Activated naive CD8-positive, alpha-beta T cell treated with anti-CD3 and anti-CD28 coated beads for 36 hours (primary cell): ENCODE data around the gene RALA. TPM values are rescaled to one million over a fixed set of nuclear protein-coding genes. Genes with fewer than 3 reads are reported as not detected.
"Not testable (repeated sequence)": the region's sequence is repeated elsewhere in the genome, so short reads cannot be mapped to it uniquely, and the experiment has no call there.

ENCODE experiments used
- DNase-seq: peaks from one replicate; pipeline ENCODE4 v3.0.0; 2021
- H3K27ac Mint-ChIP-seq: one replicate; pipeline ENCODE4 v1.8.0; 2022; ENCODE audit warnings: mild to moderate bottlenecking, moderate library complexity, mixed read lengths
- H3K27me3 Mint-ChIP-seq: one replicate; pipeline ENCODE4 v1.8.0; 2022; ENCODE audit warnings: mild to moderate bottlenecking, mixed read lengths
- H3K36me3 Mint-ChIP-seq: one replicate; pipeline ENCODE4 v1.8.0; 2021; ENCODE audit warnings: mild to moderate bottlenecking, mixed read lengths
- H3K4me1 Mint-ChIP-seq: one replicate; pipeline ENCODE4 v1.8.0; 2021; ENCODE audit warnings: mixed read lengths
- H3K4me3 Mint-ChIP-seq: one replicate; pipeline ENCODE4 v1.8.0; 2022; ENCODE audit warnings: mild to moderate bottlenecking, moderate library complexity, mixed read lengths
- H3K9me3 Mint-ChIP-seq: one replicate; pipeline ENCODE4 v1.8.0; 2022; ENCODE audit warnings: mixed read lengths
- total RNA-seq, 2 experiments: library from RNA; stranded (reverse); gene quantifications; one replicate each; pipeline ENCODE4 v1.2.3, GENCODE V29; 2021

The RALA gene
- total RNA-seq, 2 experiments from 2014 or later: 38.0 to 40.6 TPM

DNA sequence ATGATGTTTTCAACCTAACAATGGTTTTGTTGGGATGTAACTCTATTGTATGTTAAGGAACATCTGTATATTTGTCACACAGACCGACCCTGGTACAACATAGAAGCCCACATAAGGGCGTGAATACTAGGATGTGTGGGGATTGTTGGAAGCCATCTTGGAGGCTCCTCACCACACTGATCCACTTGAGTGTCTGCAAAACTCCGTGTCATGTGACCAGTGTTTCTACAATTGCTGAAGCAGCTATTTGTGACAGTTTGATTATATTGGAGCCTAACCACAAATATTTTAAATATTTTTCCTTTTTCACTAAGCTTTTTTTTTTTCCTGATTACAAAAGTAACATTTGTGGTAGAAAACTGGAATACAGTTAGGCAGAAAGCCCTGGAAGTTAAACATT lies 27.9 kb downstream of the RALA start:
- Mint-ChIP-seq H3K4me3 (no peak overlapping the region), H3K27me3 (no peaks in the 10 kb centered on the region), H3K9me3 (peaks cover 11% of the 10 kb centered on the region), H3K27ac (no peak overlapping the region), H3K36me3 (peaks cover 38% of the 10 kb centered on the region), H3K4me1 (peaks cover 46% of the 10 kb centered on the region)
- no peak for DNase-seq

DNA sequence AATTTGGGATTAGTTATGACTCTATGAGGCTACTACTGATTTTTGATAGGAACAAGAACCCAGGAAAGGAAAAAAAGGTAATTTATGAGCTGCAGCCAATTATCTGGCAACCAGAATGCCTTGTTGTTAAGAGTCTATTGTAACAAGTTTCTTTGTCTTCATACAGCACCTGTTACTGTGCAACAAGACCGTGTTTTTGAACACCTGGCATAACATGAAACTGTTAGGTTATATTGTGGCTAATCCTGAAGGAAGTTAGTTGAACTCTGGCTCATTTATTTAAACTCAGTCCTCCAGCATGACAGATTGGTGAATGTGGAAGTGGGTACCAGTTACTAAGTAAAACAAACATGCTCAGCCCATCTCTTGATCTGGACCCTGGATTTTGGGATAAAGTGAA lies 33.0 kb downstream of the RALA start:
- Mint-ChIP-seq H3K27ac (no peak overlapping the region), H3K36me3 (peaks cover 42% of the 10 kb centered on the region), H3K4me1 (peaks cover 14% of the 10 kb centered on the region), H3K4me3 (no peak overlapping the region), H3K9me3 (peaks cover 13% of the 10 kb centered on the region), H3K27me3 (no peaks in the 10 kb centered on the region)
- DNase-seq: no peak

DNA sequence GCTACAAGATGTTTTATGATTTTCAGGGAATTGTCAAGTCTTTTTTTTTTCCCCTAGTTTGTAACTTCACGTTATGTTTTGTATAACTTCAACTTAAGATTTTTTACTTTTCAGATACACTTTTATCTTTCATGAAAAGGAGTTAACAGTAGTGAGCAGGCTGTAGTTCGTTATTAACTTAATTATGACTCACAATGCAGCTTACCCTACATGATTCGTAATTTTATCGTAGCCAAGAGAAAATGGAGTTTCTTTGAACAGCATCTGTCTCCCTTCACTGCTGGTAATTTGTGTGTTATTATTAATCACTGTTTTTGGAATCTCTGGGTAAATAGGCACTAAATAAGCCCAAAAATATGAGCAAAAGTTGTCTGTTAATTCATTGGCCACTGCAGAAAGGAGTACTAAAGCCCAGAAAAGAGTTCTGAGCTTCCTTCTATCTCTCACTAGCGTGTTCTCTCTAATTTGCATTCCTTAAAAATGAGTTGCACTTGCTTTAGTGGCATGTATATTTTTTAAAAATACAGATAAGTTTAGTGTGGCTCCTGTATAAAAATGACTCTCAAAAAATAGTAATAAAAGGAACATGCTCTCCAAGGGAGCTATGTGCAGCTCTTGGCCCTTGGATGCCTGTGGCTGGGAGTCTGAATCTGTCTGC lies 36.1 kb downstream of the RALA start:
- DNase-seq: no peak
- Mint-ChIP-seq H3K4me1 (peaks cover 18% of the 10 kb centered on the region), H3K27ac (no peak overlapping the region), H3K9me3 (peaks cover 23% of the 10 kb centered on the region), H3K27me3 (no peaks in the 10 kb centered on the region), H3K4me3 (no peak overlapping the region), H3K36me3 (peaks cover 62% of the 10 kb centered on the region)

DNA sequence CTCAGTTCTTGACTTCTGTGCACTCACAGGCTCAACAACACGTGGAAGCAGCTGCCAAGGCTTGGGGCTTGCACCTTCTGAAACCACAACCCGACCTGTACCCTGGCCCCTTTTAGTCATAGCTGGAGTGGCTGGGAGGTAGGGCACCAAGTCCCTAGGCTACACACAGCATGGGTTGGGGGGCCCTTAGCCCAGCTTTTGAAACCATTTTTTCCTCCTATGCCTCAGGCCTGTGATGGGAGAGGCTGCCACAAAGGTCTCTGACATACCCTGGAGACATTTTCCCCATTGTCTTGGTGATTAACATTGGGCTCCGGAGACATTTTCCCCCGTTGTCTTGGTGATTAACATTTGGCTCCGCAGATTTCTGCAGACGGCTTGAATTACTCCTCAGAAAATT lies 38.6 kb downstream of the RALA start:
- H3K27ac Mint-ChIP-seq: no peak overlapping the region
- no peak overlapping the region for H3K4me3 Mint-ChIP-seq
- peaks cover 20% of the 10 kb centered on the region for H3K4me1 Mint-ChIP-seq
- H3K36me3 Mint-ChIP-seq: peaks cover 57% of the 10 kb centered on the region
- H3K9me3 Mint-ChIP-seq: peaks cover 17% of the 10 kb centered on the region
- no peak for DNase-seq
- no peaks in the 10 kb centered on the region for H3K27me3 Mint-ChIP-seq

DNA sequence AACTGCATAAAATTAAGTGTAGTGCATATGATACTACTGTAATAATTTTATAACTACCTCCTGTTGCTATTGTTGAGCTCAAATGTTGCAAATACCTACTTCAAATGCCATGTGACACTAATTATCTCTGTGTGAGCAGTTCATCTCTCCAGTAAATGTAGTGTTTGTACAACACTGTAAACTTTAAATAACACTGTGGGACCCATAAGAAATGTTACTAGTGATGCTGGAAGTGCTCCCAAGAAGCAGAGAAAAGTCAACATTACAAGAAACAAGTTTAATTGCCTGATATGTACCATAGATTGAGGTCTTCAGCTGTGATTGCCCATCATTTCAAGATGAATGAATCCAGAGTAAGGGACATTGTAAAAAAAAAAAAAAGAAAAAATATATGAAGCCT lies 39.9 kb downstream of the RALA start:
- peaks cover 54% of the 10 kb centered on the region for H3K36me3 Mint-ChIP-seq
- peaks cover 26% of the 10 kb centered on the region for H3K4me1 Mint-ChIP-seq
- no peak overlapping the region for H3K4me3 Mint-ChIP-seq
- H3K27me3 Mint-ChIP-seq: no peaks in the 10 kb centered on the region
- H3K27ac Mint-ChIP-seq: no peak overlapping the region
- no peak for DNase-seq
- peaks cover 17% of the 10 kb centered on the region for H3K9me3 Mint-ChIP-seq

DNA sequence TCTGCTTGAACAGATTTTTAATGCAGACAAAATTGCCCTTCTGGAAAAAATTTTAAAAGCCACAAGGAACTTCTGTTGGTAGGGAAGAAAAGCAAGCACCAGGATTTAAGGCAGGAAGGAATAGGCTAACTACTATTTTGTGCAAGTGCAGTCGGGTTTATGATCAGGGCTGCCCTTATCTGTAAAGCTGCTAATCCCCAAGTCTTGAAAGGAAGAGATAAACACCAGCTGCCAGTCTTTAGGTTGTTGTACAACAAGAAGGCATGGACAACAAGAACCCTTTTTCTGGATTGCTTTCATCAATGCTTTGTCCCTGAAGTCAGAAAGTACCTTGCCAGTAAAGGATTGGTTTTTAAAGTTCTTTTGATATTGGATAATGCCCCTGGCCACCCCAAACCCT lies 40.7 kb downstream of the RALA start:
- H3K4me1 Mint-ChIP-seq: peaks cover 26% of the 10 kb centered on the region
- no peak overlapping the region for H3K27ac Mint-ChIP-seq
- no peak overlapping the region for H3K4me3 Mint-ChIP-seq
- H3K27me3 Mint-ChIP-seq: no peaks in the 10 kb centered on the region
- peaks cover 54% of the 10 kb centered on the region for H3K36me3 Mint-ChIP-seq
- peaks cover 17% of the 10 kb centered on the region for H3K9me3 Mint-ChIP-seq
- no peak for DNase-seq

DNA sequence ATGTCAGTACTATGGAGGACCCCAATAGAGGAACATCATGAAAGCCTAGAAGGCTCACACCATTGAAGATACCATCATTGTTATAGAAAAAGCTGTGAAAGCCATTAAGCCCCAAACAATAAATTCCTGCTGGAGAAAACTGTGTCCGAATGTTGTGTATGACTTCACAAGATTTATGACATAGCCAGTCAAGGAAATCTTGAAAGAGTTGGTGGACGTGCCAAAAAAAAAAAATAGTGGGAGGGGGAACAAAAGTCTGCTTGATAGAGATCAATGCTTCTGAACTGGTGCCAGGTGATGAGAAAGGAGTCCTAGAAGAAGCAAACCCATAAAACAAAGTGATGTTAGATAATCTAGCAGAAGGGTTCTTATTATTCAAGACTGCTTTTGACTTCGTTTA lies 41.2 kb downstream of the RALA start:
- DNase-seq: no peak
- H3K4me3 Mint-ChIP-seq: no peak overlapping the region
- H3K36me3 Mint-ChIP-seq: peaks cover 50% of the 10 kb centered on the region
- no peaks in the 10 kb centered on the region for H3K27me3 Mint-ChIP-seq
- H3K27ac Mint-ChIP-seq: no peak overlapping the region
- H3K9me3 Mint-ChIP-seq: peaks cover 17% of the 10 kb centered on the region
- peaks cover 26% of the 10 kb centered on the region for H3K4me1 Mint-ChIP-seq

DNA sequence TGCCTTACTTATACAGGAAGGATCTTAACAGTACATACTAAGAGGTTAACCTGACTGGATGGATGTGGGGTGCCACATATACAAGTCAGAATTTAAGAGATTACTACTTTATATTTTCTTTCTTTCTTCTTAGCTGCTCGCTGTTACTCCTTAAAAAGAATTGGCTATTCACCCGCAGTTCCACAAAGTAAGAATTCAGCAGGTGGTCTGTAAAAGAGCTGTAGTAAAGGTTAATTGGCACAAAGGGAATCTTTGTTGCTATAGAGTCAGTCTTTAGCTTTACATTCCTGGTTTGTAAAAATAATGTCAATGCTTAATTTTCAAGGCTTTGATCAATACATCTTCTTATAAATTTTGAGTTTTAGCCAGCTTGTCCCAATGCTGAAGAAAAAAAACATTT lies 43.2 kb downstream of the RALA start:
- no peak overlapping the region for H3K4me3 Mint-ChIP-seq
- peaks cover 13% of the 10 kb centered on the region for H3K9me3 Mint-ChIP-seq
- no peaks in the 10 kb centered on the region for H3K27me3 Mint-ChIP-seq
- DNase-seq: no peak
- H3K4me1 Mint-ChIP-seq: peaks cover 34% of the 10 kb centered on the region
- no peak overlapping the region for H3K27ac Mint-ChIP-seq
- peaks cover 38% of the 10 kb centered on the region for H3K36me3 Mint-ChIP-seq

DNA sequence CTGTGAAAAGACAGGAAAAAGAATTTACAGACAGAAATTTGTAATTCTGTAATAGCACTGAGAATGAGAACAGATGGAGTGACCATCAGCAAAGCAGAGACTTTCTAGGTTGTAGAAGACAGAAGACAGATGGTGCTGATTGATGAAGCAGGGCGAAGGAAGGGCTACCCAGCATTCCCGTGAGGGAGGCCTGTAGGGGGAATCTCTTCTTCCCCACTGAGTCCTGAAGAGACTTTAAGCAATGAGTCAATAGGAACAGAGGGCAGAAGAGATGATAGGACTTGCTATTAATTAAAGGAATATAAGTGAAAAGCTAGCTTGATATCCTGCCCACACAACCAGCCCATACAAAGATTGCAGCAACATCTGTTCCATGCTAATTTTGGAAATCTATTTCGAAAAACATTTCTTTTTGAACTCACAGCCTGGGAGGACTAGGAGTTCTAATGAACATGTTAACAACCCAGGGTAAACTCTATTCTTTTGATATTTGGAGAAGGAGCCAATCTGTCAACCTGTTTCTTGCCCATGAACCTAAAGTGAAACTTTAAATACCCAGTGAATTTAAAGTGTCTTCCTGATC lies 44.1 kb downstream of the RALA start:
- no peak for DNase-seq

DNA sequence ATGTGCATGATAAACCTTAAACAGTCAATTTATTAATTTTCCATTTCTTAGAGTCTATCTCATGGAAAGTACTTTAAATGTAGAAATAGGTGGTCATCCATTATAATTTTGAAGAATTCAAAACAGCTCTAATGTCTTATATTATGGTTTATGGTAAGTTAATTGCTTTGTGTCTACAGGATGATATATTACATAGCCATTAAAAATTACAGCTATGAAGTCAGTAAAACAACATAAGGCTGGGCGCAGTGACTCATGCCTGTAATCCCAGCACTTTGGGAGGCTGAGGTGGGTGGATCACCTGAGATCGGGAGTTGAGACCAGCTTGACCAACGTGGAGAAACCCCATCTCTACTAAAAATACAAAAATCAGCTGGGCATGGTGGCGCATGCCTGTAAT lies 44.9 kb downstream of the RALA start:
- not testable (repeated sequence) for H3K4me3 Mint-ChIP-seq, H3K27ac Mint-ChIP-seq, H3K9me3 Mint-ChIP-seq, DNase-seq, H3K27me3 Mint-ChIP-seq
- Mint-ChIP-seq H3K36me3 (peaks cover 25% of the 10 kb centered on the region), H3K4me1 (peaks cover 39% of the 10 kb centered on the region)

More for the DNA sequence above, 44.1 kb downstream of the RALA start:
- peaks cover 34% of the 10 kb centered on the region for H3K4me1 Mint-ChIP-seq
- peaks cover 10% of the 10 kb centered on the region for H3K9me3 Mint-ChIP-seq
- H3K27me3 Mint-ChIP-seq: no peaks in the 10 kb centered on the region
- peaks cover 30% of the 10 kb centered on the region for H3K36me3 Mint-ChIP-seq
- H3K27ac Mint-ChIP-seq: no peak overlapping the region
- no peak overlapping the region for H3K4me3 Mint-ChIP-seq

DNA sequence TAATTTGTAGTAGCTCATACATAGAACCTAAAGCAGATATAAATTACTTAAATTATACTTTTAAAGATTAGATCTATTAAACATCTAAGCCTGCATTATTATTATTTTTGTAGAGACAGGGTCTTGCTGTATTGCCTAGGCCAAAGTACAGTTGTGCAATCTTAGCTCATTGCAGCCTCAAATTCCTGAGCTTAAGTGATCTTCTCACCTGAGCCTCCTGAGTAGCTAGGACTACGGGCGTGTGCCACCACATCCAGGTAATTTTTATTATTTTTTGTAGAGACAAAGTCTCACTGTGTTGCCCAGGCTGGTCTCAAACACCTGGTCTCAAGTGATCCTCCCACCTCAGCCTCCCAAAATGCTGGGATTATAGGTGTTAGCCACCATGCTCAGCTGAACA lies 46.7 kb downstream of the RALA start:
- Mint-ChIP-seq H3K27me3 (no peaks in the 10 kb centered on the region), H3K9me3 (no peaks in the 10 kb centered on the region), H3K4me1 (peaks cover 30% of the 10 kb centered on the region), H3K4me3 (no peak overlapping the region), H3K27ac (no peak overlapping the region), H3K36me3 (peaks cover 11% of the 10 kb centered on the region)
- DNase-seq: no peak

DNA sequence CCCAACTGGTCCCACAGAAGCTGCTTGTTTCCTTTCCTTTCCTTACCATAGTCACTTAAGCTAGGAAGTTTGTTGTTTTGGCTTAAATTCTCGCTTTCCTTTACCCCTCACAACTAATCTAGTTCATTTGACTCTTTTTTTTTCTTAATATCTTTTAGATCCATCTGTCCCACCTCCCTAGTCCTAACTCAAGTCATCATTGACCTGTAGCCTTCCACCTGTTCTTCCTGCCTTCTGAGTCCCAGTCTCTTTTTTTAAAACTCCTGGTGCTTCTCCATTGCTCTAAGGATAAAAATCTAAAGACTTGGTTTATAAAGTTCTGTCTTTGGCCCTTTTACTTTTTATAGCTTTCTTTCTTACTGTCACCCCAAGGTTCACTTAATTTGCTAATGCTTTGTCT lies 47.6 kb downstream of the RALA start:
- H3K4me3 Mint-ChIP-seq: no peak overlapping the region
- H3K4me1 Mint-ChIP-seq: peaks cover 25% of the 10 kb centered on the region

DNA sequence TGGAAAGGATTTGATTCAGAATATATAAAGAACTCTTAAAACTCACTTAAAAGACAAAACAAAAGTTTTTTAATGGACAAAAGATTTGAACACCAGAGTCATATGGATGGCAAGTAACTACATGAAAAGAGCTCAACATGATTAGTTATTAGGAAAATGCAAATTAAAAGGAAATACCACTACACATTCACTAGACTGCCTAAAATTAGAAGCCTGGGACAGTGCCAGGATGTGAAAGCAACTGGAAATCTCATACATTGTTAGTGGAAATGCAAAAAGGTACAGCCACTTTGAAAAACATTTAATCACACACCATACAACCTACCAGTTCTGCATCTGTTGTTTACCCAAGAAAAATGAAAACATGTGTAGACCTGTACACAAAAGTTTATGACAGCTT lies 48.8 kb downstream of the RALA start:
- Mint-ChIP-seq H3K4me3 (no peak overlapping the region), H3K4me1 (peaks cover 25% of the 10 kb centered on the region), H3K36me3 (peaks cover 26% of the 10 kb centered on the region), H3K27me3 (no peaks in the 10 kb centered on the region), H3K27ac (no peak overlapping the region), H3K9me3 (peaks cover 6% of the 10 kb centered on the region)
- no peak for DNase-seq

More for the DNA sequence above, 47.6 kb downstream of the RALA start:
- H3K27me3 Mint-ChIP-seq: no peaks in the 10 kb centered on the region
- H3K36me3 Mint-ChIP-seq: peaks cover 17% of the 10 kb centered on the region
- no peak for DNase-seq
- H3K27ac Mint-ChIP-seq: no peak overlapping the region
- peaks cover 2% of the 10 kb centered on the region for H3K9me3 Mint-ChIP-seq

DNA sequence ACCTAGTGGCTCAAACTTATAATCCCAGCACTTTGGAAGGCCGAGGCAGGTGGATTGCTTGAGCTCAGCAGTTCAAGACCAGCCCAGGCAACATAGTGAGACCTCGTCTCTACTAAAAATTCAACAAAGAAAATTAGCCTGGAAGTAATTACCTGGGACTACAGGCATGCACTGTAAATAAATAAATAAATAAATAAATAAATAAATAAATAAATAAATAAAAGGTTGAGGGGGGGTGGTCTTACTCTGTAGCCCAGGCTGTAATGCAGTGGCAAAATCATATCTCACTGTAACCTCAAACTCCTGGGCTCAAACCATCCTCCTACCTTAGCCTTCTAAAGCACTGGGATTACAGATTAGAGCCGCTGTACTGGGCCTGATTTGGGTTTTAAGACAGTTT lies 50.5 kb downstream of the RALA start:
- H3K36me3 Mint-ChIP-seq: peaks cover 23% of the 10 kb centered on the region
- H3K9me3 Mint-ChIP-seq: peaks cover 6% of the 10 kb centered on the region

DNA sequence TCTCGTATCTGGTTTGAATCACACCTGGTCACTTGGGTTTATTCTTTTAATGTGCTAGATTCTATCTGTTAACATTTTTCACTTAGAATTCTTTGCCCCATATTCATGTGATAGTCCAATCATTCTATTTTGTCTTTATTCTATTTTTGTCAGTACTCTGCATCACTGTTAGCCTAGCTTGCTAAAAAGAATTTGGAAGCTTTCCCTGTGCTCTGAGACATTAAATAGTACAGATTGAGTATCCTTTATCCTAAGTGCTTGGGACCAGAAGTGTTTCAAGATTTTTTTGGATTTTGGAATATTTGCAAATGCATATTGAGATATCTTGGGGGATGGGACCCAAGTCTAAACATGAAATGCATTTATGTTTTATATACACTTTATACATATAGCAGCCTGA lies 51.0 kb downstream of the RALA start:
- peaks cover 23% of the 10 kb centered on the region for H3K36me3 Mint-ChIP-seq
- no peak overlapping the region for H3K4me3 Mint-ChIP-seq
- no peak for DNase-seq
- peaks cover 19% of the 10 kb centered on the region for H3K4me1 Mint-ChIP-seq
- H3K27ac Mint-ChIP-seq: no peak overlapping the region
- H3K9me3 Mint-ChIP-seq: peaks cover 6% of the 10 kb centered on the region
- no peaks in the 10 kb centered on the region for H3K27me3 Mint-ChIP-seq

More for the DNA sequence above, 50.5 kb downstream of the RALA start:
- no peaks in the 10 kb centered on the region for H3K27me3 Mint-ChIP-seq
- no peak overlapping the region for H3K27ac Mint-ChIP-seq
- no peak for DNase-seq
- no peak overlapping the region for H3K4me3 Mint-ChIP-seq
- peaks cover 19% of the 10 kb centered on the region for H3K4me1 Mint-ChIP-seq

DNA sequence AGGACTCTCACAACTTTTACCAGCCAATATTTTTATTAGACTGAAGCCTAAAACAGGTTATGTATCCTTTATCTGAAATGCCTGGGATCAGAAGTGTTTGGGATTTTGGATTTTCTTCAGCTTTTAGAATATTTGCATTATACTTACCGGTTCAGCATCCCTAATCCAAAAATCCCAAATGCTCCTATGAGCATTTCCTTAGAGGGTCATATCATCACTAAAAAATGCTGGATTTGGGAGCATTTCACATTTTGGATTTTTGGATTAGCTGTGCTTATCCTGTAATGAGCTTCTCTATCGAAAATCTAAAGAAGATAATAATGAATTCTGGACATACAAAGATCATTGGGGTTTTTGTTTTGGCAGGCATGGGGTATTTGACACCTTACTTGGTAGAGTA lies 53.0 kb downstream of the RALA start:
- Mint-ChIP-seq H3K4me3 (no peak overlapping the region), H3K9me3 (peaks cover 6% of the 10 kb centered on the region), H3K4me1 (peaks cover 16% of the 10 kb centered on the region), H3K36me3 (peaks cover 27% of the 10 kb centered on the region), H3K27me3 (no peaks in the 10 kb centered on the region), H3K27ac (no peak overlapping the region)
- no peak for DNase-seq
